ENCODE data around the gene HSPBP1. TPM values are rescaled to one million over a fixed set of nuclear protein-coding genes. Genes with fewer than 3 reads are reported as not detected.
A peak's percentile ranks its signal among the peaks of the same experiment; 100 is the strongest.

HSPBP1 gene
- total and polyA plus RNA-seq, 9 of the 15 experiments (the other 6 are each of a cell fraction or from before 2014, with no cell fraction given) = 0.83 to 81.3 (median 21.8) TPM

- TF ChIP-seq EGR1 (conservative IDR thresholded peaks at IDR 0.05) = peak; percentile 66
- peak; percentile 71 for TF ChIP-seq ZNF316 (IDR thresholded peaks at IDR 0.05)
- no peak for TF ChIP-seq CREB3 (tag; conservative IDR thresholded peaks at IDR 0.05; ENCODE audit: low read depth)
- TF ChIP-seq IFI16 (CRISPR knock-in tag; IDR thresholded peaks at IDR 0.05) = no peak
- TF ChIP-seq C11orf30 (IDR thresholded peaks at IDR 0.05; ENCODE audit: low read depth) = peak; percentile 55; the same call in 1 of the 2 replicates
- TF ChIP-seq GATA2 (CRISPR knock-in tag; IDR thresholded peaks at IDR 0.05) = no peak
These were observed 10.6 kb downstream of the HSPBP1 start for GRCh38 chr19:55269299-55269698.

More at GRCh38 chr19:55269299-55269698, 10.6 kb downstream of the HSPBP1 start:
- Histone ChIP-seq H3K4me3 (no peak overlapping the region), H3K79me2 (ENCODE audit: control insufficient read depth, insufficient read depth, low read length) (0 out of 3 replicates have a peak, but pooled peaks cover 4% of the 10 kb centered on the region), H3K9ac (ENCODE audit: insufficient read depth in 1 of 2, low read depth in 2 of 2, low read length in 2 of 2) (no peak overlapping the region), H3K9me3 (replicated peaks; ENCODE audit: control insufficient read depth, insufficient read depth, low read depth, low read length) (peaks cover 3% of the 10 kb centered on the region; the same call in 1 of the 2 replicates), H3K27ac (ENCODE audit: extremely low read depth, low read depth, low read length) (no peak overlapping the region), H4K20me1 (replicated peaks; ENCODE audit: control insufficient read depth, insufficient read depth, low read length) (no peaks in the 10 kb centered on the region), H2AFZ (ENCODE audit: low read depth, low read length) (no peak overlapping the region), H3K27me3 (ENCODE audit: control insufficient read depth in 2 of 2, insufficient read depth in 2 of 2, low read length in 2 of 2) (no peaks in the 10 kb centered on the region), H3K9me1 (ENCODE audit: control insufficient read depth, insufficient read depth, low read length) (no peaks in the 10 kb centered on the region), H3K4me1 (replicated peaks in 1 of 2; ENCODE audit: control insufficient read depth in 2 of 2, insufficient read depth in 2 of 2, low read length in 2 of 2) (peaks cover 10 to 25% of the 10 kb centered on the region in 2 experiments; a peak in 4 of 5 replicates), H3K36me3 (ENCODE audit: control insufficient read depth, insufficient read depth, low read length) (peaks cover 33% of the 10 kb centered on the region; the same call in 2 of the 3 replicates), H3K4me2 (ENCODE audit: insufficient read depth, low read length) (no peak overlapping the region)
- intact Hi-C loops (cut with micrococcal nuclease) = no loop called here
- DNase-seq (ENCODE audit: extremely low read depth in 1 of 4, low spot score in 3 of 4) = no peak
- no TSS peak for BruUV-seq (replicated peaks)
- WGBS (ENCODE audit: insufficient coverage, low coverage, missing lambda C conversion rate) = 81% methylated on average over 8 of the region's 8 CpGs
- ChIA-PET CTCF (ENCODE audit: low intra/inter-chr PET ratio) (no interaction called here), POLR2A (interaction anchor here (0.8 to 2.5 kb wide), 2 partner anchors 9 to 70 kb away, joined by 4 to 18 read pairs; partner anchors contain the start of genes KMT5C and PPP6R1)
- ATAC-seq = no peak
- FAIRE-seq = no peak
- in situ Hi-C loops (cut with MboI) = no loop called here
